Subcutaneous preadipocyte (primary cell): ENCODE data around the gene FPR2. TPM values are rescaled to one million over a fixed set of nuclear protein-coding genes. Genes with fewer than 3 reads are reported as not detected.

Experiments
- total RNA-seq: library from RNA; depleted of rRNA; stranded (reverse); fragments of >200 nt; gene quantifications from 2 replicates; pipeline ENCODE4 v1.2.3, GENCODE V29; 2012

Gene FPR2
- 0.37 and 0.39 TPM in 2 replicates for total RNA-seq

DNA sequence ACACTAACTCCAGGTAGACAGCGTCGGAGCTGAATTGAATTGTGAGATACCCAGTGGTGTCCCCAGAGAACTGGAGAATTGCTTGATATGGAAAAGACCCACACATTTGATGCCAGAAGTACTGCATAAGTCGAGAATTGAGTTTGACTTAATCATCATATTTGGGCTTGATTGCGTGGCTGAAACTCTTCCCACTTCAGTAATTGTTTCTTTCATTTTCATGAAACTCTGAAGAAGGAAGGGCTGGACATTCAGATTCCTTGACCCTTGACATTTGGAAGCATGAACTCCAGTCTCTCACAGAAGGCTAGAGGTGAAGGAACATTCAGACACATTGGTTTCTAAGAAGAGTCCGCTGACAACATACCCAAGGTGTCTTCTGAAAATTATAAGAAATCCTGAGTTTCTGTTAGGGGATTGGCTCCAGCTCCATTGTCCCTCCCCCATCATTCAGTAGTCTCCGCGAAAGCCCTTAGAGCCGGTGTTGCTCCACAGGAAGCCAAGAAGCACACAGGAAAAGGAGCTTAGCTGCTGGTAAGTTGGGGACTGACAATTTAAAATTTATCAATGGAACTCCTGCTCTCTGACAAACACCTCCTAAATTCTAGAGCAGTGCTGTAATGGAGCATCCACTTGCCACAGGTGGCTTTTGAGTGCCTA lies at the start of gene FPR2:
TSS of gene FPR2 (plus strand) at position 484 of the 660 bp plus-strand sequence. CDS start 7,479 bp downstream, outside the sequence.

GRCh38 chr19:51751655-51752054 lies 9.3 kb upstream of the FPR2 start, which contains the start of gene FPR1:
TSS of gene FPR1 (minus strand) at chr19:51751878. CDS start at chr19:51746994, 4,884 bp downstream.

GRCh38 chr19:51794885-51795490 lies 34.0 kb downstream of the FPR2 start, which contains the start of gene FPR3:
TSS of gene FPR3 (plus strand) at chr19:51795157. CDS start at chr19:51823749, 28,592 bp downstream.

Other genes with a start within 250 kb of the FPR2 start
- gene SIGLEC6, start 229.5 kb upstream of the FPR2 start, total RNA-seq = not detected in 2 replicates
- 4.0 and 4.1 TPM in 2 replicates for gene ZNF175, start 189.9 kb upstream of the FPR2 start, total RNA-seq
- gene SIGLEC5, start 130.8 kb upstream of the FPR2 start, total RNA-seq = not detected in 2 replicates
- gene SIGLEC14, start 114.4 kb upstream of the FPR2 start, total RNA-seq = not detected in 2 replicates
- gene SPACA6, start 67.8 kb upstream of the FPR2 start, total RNA-seq = 2.6 and 5.1 TPM in 2 replicates
- 6.2 and 6.6 TPM in 2 replicates for gene HAS1, start 37.2 kb upstream of the FPR2 start, total RNA-seq
- 0.39 and 1.5 TPM in 2 replicates for gene FPR1, start 9.3 kb upstream of the FPR2 start, total RNA-seq
- not detected in 2 replicates for gene FPR3, start 34.0 kb downstream of the FPR2 start, total RNA-seq
- gene ZNF577, start 126.8 kb downstream of the FPR2 start, total RNA-seq = 3.7 and 4.0 TPM in 2 replicates
- 5.5 and 6.5 TPM in 2 replicates for gene ZNF649, start 143.8 kb downstream of the FPR2 start, total RNA-seq
- 2.9 and 3.7 TPM in 2 replicates for gene ZNF613, start 166.3 kb downstream of the FPR2 start, total RNA-seq
- gene ZNF350, start 225.7 kb downstream of the FPR2 start, total RNA-seq = 6.1 and 8.1 TPM in 2 replicates
- gene ZNF615, start 247.0 kb downstream of the FPR2 start, total RNA-seq = 8.6 and 8.8 TPM in 2 replicates